DOHH2 (cell line): ENCODE results near the gene TMEM229A.
"Not testable (repeated sequence)": the region's sequence is repeated elsewhere in the genome, so short reads cannot be mapped to it uniquely, and the experiment has no call there.

Experiments used
- H3F3A ChIP-seq: fragments of 200-600 bp; sonication (generic), shearing (Covaris generic); 2 replicates; pipeline ENCODE4 v1.6.0; 2016; ENCODE audit warnings: antibody characterized with exemption, mild to moderate bottlenecking; ENCODE audit not compliant: control insufficient read depth, insufficient read depth
- H3K27ac ChIP-seq: fragments of 200-600 bp; sonication (generic); 2 replicates; pipeline ENCODE4 v1.5.1; 2014; ENCODE audit warnings: low read depth, mild to moderate bottlenecking, low read length, moderate library complexity
- H3K27me3 ChIP-seq: fragments of 200-600 bp; sonication (generic); 2 replicates; pipeline ENCODE4 v1.6.1; 2014; ENCODE audit warnings: mild to moderate bottlenecking, low read length, mixed read lengths; ENCODE audit not compliant: control insufficient read depth
- H3K36me3 ChIP-seq: fragments of 200-600 bp; sonication (generic); 2 replicates; pipeline ENCODE4 v1.6.1; 2014; ENCODE audit warnings: mild to moderate bottlenecking, low read length, moderate library complexity, mixed read lengths; ENCODE audit not compliant: control insufficient read depth
- H3K4me1 ChIP-seq: fragments of 200-600 bp; sonication (generic); 2 replicates; pipeline ENCODE4 v1.6.1; 2014; ENCODE audit warnings: mild to moderate bottlenecking, low read length, mixed read lengths; ENCODE audit not compliant: control insufficient read depth
- H3K4me2 ChIP-seq: fragments of 200-600 bp; sonication (generic); 2 replicates; pipeline ENCODE4 v1.6.0; 2014; ENCODE audit warnings: mild to moderate bottlenecking, low read length, moderate library complexity
- H3K4me3 ChIP-seq: fragments of 200-600 bp; sonication (generic); 2 replicates; pipeline ENCODE4 v1.5.1; 2014; ENCODE audit warnings: mild to moderate bottlenecking, low read length, mixed read lengths
- H3K79me2 ChIP-seq: fragments of 200-600 bp; sonication (generic); 2 replicates; pipeline ENCODE4 v1.6.1; 2014; ENCODE audit warnings: mild to moderate bottlenecking, low read length, mixed read lengths; ENCODE audit not compliant: control insufficient read depth
- H3K9me2 ChIP-seq: fragments of 200-600 bp; sonication (generic); replicated peaks from 2 replicates; pipeline ENCODE4 v1.6.1; 2014; ENCODE audit warnings: mild to moderate bottlenecking, low read length, mixed read lengths; ENCODE audit not compliant: control insufficient read depth
- H3K9me3 ChIP-seq: fragments of 200-600 bp; sonication (generic); 2 replicates; pipeline ENCODE4 v1.6.1; 2014; ENCODE audit warnings: antibody characterized with exemption, low read length, mixed read lengths; ENCODE audit not compliant: control insufficient read depth, insufficient read depth
- H4K20me1 ChIP-seq: fragments of 200-600 bp; sonication (generic); 2 replicates; pipeline ENCODE4 v1.6.0; 2014; ENCODE audit warnings: low read depth, mild to moderate bottlenecking, antibody characterized with exemption, low read length, moderate library complexity; ENCODE audit not compliant: control insufficient read depth, insufficient read depth
- CTCF ChIP-seq: fragments of 200-600 bp; sonication (generic); IDR thresholded peaks from one replicate; pipeline ENCODE4 v1.5.1; 2014; ENCODE audit warnings: antibody characterized with exemption, mild to moderate bottlenecking, low read depth, low read length; ENCODE audit not compliant: poor library complexity, severe bottlenecking
- EZH2phosphoT487 ChIP-seq: fragments of 200-600 bp; sonication (generic); IDR thresholded peaks from 2 replicates; pipeline ENCODE4 v1.6.1; 2017; ENCODE audit warnings: borderline replicate concordance, mild to moderate bottlenecking, antibody characterized with exemption, low read length, moderate library complexity, mixed read lengths

Gene TMEM229A

DNA sequence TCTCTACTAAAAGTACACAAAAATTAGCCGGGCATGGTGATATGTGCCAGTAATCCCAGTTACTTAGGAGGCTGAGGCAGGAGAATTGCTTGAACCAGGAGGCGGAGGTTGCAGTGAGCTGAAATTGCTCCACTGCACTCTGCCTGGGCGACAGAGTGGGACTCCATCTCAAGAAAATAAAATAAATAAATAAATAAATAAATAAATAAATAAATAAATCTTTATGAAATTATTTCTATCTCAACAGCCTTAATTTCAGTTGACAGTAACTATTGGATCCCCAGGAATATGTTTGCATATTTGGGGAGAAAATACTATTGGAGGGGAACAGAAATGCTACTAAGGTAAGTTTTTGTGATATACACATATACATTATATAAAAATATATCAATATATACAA is 20.0 kb downstream of the TMEM229A start:
- TF ChIP-seq CTCF (no peak), EZH2phosphoT487 (no peak)
- no peaks in the 10 kb centered on the region for H3K4me1 ChIP-seq
- H4K20me1 ChIP-seq = no peaks in the 10 kb centered on the region
- no peaks in the 10 kb centered on the region for H3K9me2 ChIP-seq
- no peaks in the 10 kb centered on the region for H3K27me3 ChIP-seq
- H3K4me2 ChIP-seq = no peak overlapping the region
- no peaks in the 10 kb centered on the region for H3K79me2 ChIP-seq
- no peaks in the 10 kb centered on the region for H3K9me3 ChIP-seq
- no peak overlapping the region for H3K4me3 ChIP-seq
- no peak overlapping the region for H3K27ac ChIP-seq
- no peaks in the 10 kb centered on the region for H3K36me3 ChIP-seq
- no peaks in the 10 kb centered on the region for H3F3A ChIP-seq

DNA sequence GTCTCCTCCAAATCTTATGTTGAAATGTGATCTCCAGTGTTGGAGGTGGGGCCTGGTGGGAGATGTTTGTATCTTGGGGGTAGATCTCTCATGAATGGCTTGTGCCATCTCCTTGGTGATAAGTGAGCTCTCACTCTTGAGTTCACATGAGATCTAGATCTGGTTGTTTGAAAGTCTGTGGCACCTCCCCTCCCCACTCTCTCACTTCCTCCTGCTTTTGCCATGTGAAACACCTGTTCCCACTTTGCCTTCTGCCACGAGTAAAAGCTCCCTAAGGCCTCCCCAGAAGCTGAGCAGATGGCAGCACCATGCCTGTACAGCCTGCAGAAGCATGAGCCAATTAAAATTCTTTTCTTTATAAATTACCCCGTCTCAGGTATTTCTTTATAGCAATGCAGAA is 23.5 kb downstream of the TMEM229A start:
- no peaks in the 10 kb centered on the region for H3K36me3 ChIP-seq
- H3K4me1 ChIP-seq = no peaks in the 10 kb centered on the region
- no peaks in the 10 kb centered on the region for H3K27me3 ChIP-seq
- no peaks in the 10 kb centered on the region for H3F3A ChIP-seq
- no peak overlapping the region for H3K27ac ChIP-seq
- H3K9me2 ChIP-seq = no peaks in the 10 kb centered on the region
- TF ChIP-seq CTCF (no peak), EZH2phosphoT487 (no peak)
- no peaks in the 10 kb centered on the region for H4K20me1 ChIP-seq
- no peaks in the 10 kb centered on the region for H3K79me2 ChIP-seq
- no peak overlapping the region for H3K4me3 ChIP-seq
- no peak overlapping the region for H3K4me2 ChIP-seq
- no peaks in the 10 kb centered on the region for H3K9me3 ChIP-seq

GRCh38 chr7:124008296-124008695 is 24.6 kb downstream of the TMEM229A start:
- not testable (repeated sequence) for H3K36me3 ChIP-seq, H3K27ac ChIP-seq, H3K4me2 ChIP-seq

GRCh38 chr7:123999703-124000102 is 33.2 kb downstream of the TMEM229A start:
- no peak overlapping the region for H3K4me2 ChIP-seq
- no peak overlapping the region for H3K4me3 ChIP-seq
- no peaks in the 10 kb centered on the region for H3K79me2 ChIP-seq
- no peak for TF ChIP-seq EZH2phosphoT487
- no peak for TF ChIP-seq CTCF
- no peaks in the 10 kb centered on the region for H3K4me1 ChIP-seq
- no peak overlapping the region for H3K27ac ChIP-seq
- H4K20me1 ChIP-seq = no peaks in the 10 kb centered on the region
- no peaks in the 10 kb centered on the region for H3K27me3 ChIP-seq
- H3K36me3 ChIP-seq = no peaks in the 10 kb centered on the region
- no peaks in the 10 kb centered on the region for H3F3A ChIP-seq
- H3K9me2 ChIP-seq = no peaks in the 10 kb centered on the region; the same call in 1 of the 2 replicates
- no peaks in the 10 kb centered on the region for H3K9me3 ChIP-seq

More at GRCh38 chr7:124008296-124008695, 24.6 kb downstream of the TMEM229A start:
- H3K9me2 ChIP-seq, H4K20me1 ChIP-seq, H3F3A ChIP-seq, H3K27me3 ChIP-seq, H3K4me3 ChIP-seq, H3K4me1 ChIP-seq, H3K9me3 ChIP-seq, H3K79me2 ChIP-seq: not testable (repeated sequence)
